HT1080 (cell line): Measurements from ENCODE around the gene ETS1. TPM values are rescaled to one million over a fixed set of nuclear protein-coding genes. Genes with fewer than 3 reads are reported as not detected.

Experiments used
- DNase-seq: peaks from one replicate; pipeline ENCODE4 v3.0.0-alpha.2; 2015; ENCODE audit warnings: low read depth
- total RNA-seq: library from RNA; depleted of rRNA; stranded (reverse); fragments of >200 nt; shearing (Covaris generic); gene quantifications from 2 replicates; pipeline ENCODE4 v1.2.3, GENCODE V29; 2014

Gene ETS1
- total RNA-seq, 1 experiment from 2014 or later = 78.8 TPM

GRCh38 chr11:128595775-128596174 is 8.4 kb upstream of the ETS1 start:
- DNase-seq = no peak

GRCh38 chr11:128595221-128595620 is 7.9 kb upstream of the ETS1 start:
- no peak for DNase-seq

DNA sequence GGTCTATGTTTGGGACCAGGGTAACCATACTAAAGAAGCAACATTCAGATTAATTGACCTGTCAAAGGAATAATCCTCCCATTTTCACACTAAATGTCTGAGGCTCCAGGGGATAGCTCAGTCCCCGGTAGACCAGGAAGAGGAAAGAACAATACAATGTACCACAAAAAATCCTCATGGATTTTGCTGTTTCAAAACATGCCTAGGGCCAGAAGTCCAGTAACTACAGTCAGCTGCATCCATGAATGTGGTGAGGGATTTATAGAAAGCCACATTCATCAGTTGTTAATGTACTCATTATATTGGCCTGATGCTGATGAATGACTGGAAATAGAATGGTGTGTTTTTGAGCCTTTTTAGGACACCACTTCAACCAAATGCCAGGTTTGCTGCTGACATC is 6.9 kb upstream of the ETS1 start:
- no peak for DNase-seq

DNA sequence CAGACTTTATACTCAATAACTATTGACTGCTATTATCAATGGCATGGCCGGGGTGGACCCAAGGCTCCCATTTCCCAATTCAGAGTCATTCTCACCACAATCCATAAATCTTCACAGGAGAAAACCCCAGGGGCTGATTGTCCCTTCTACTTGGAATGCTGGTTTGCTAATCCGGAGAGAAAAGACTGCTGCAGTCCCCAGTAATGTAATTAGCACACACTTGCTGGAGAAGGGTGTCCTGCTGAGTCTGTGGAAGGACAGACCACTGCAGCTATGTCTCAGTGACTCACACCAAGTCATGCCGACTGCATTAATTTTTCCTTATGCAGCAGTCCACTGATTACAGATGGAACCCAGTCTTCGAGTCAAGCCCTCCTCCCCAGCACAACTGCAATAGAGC is 5.9 kb upstream of the ETS1 start:
- peak; percentile 69 for DNase-seq

DNA sequence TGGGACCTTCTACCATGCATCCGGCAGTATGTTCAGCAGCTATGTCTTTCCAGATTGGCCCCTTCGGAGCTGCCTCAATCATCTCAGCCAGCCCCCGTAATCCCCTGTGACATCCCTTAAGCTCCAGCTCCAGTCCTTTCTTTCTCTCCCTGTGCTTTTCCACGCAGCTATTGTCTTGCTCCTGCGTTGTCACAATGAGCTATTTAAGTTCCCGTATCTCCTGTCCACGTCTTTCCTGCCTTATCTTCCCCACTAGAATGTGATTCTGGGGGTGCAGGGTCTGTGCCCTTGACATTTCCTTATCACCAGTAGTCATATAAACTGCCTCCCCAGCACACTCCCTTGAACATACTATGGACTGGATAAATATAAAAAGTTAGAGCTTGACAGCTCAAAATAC is 5.1 kb upstream of the ETS1 start:
- DNase-seq = no peak

DNA sequence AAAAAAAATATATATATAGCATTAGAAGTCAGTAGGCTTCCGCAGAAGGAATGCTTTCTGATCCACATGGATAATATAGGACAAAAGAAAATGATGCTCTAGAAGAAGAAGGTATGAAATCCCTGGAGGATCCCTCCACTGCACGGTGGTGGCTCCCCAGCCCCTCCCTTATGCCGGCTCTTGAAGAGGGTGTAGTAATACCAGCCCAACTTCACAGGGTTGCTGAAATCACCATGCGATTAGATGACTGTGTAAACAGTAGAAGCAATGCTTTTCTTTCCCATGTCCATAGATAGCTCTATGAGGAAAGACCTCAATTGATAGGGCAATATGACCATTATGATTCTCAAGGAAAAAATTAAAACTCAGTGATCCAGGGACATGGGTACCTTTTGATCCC is 3.2 kb upstream of the ETS1 start:
- no peak for DNase-seq

- DNase-seq = no peak
Measured at GRCh38 chr11:128589998-128590397, 2.6 kb upstream of the ETS1 start.

- DNase-seq = no peak
Measured at GRCh38 chr11:128588093-128588492, 735 bp upstream of the ETS1 start.

DNA sequence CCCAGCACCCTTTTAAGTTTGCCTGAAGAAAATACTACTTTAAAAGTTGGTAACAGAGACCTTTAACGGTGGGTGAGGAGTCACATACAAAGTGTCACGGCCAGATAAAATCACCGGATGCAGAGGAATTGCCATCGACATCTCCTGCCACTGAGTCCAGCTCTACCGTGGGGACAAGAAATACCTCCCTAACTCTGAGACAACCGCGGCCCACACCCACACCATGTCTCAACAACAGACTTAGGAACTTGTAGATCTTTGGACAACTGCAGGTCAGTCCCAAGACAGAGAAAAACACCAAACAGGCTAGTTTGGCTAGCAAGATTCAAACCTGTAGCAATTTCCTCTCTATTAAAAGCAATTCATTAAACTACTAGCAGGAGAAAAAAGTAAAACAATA is 669 bp downstream of the ETS1 start:
- DNase-seq = no peak

DNA sequence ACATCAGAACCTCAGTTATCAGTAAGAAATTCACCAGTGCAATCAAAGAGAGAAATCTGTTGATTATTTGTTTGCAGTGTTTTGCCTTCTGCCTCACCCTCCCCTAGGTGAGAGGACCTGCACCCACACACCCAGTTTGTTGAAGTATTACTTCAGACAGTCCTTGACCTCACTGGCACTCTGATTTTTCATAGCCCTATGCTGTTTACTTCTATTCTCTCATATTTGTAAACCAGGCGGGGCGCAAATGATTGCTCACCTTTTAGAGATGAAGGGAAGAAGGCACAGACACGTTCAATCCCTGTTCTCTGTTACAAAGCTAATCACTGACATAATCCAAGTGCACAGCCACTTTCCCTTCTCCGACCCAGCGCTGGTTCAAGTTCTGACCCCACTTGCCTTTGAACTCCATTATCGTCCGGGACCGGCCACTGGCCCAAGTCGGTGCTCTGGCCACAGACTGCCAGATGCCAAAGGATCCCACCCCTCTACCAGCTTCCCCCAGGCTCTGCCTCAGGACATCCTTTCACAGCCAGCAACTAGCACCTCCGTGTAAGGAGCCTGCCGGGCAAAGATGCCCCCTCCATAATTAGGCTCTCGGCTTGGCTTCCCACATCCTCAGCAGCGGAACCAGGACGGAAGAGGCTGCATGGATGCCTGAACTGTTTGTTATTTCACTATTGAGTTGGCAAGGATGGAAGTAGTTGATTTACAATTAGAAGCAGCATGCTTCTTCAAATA is 1.7 kb downstream of the ETS1 start:
- DNase-seq = no peak

DNA sequence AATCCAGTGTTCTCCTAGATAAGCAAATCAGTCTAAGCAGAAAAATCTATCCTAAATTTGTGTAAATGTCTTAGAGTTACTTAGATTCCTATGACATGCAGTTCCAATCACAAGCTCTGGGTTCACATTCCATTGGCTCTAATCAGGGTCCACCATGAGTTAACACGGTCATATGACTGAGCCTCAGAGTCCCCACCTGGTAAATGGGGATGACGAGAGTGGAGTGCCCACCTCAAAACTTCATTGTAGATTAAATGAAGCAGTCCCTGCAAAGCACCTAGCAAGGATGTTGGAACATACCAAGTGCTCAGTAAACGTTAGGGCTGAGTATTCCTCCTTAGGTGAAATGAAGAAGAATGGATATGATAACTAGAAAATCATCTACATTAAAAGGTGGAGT is 3.1 kb downstream of the ETS1 start:
- no peak for DNase-seq

GRCh38 chr11:128582496-128583366 is 4.6 kb downstream of the ETS1 start:
- peak; percentile 90 for DNase-seq

GRCh38 chr11:128581561-128582272 is 5.6 kb downstream of the ETS1 start:
- no peak for DNase-seq

GRCh38 chr11:128580612-128581011 is 6.7 kb downstream of the ETS1 start:
- no peak for DNase-seq

GRCh38 chr11:128579798-128580504 is 7.4 kb downstream of the ETS1 start:
- peak; percentile 70 for DNase-seq

DNA sequence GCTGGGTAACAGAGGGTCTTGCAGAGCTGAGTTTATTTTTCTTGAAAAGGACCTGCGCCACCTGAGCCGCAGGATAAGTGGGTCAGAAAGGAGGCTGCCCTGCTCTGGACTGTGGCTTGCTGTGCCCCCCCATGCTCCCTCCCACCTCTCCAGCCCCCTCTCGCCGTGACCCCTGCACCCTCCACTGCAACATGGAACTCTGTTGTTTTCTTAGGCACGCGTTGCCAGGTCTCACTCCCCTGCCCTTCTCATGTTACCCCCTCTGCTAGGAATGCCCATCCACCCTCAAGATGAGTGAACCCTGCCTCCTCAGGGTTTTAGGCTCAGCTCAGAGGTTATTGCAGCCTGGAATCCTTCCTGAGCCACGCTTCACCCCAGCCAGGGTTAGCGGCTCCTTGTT is 10.8 kb downstream of the ETS1 start:
- no peak for DNase-seq

DNA sequence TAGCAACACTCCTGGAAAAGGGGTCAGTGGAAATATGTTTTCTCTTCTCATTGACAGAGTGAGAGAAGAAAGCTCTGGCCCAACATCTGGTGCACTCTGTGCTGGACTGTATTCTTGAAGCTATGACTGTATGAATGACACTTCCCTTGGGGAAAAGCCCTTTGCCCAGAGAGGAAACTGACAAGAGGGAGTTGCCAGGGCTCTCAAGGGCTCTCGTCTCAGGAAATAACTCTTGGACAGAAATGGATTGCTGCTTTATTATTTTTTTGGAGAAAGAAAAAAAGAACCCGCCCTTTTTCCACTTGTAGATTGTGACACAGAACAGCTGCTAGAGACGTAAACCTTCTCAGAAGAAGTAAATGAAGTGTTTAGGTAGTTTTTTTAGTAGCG is 11.4 kb downstream of the ETS1 start:
- peak; percentile 41 for DNase-seq

DNA sequence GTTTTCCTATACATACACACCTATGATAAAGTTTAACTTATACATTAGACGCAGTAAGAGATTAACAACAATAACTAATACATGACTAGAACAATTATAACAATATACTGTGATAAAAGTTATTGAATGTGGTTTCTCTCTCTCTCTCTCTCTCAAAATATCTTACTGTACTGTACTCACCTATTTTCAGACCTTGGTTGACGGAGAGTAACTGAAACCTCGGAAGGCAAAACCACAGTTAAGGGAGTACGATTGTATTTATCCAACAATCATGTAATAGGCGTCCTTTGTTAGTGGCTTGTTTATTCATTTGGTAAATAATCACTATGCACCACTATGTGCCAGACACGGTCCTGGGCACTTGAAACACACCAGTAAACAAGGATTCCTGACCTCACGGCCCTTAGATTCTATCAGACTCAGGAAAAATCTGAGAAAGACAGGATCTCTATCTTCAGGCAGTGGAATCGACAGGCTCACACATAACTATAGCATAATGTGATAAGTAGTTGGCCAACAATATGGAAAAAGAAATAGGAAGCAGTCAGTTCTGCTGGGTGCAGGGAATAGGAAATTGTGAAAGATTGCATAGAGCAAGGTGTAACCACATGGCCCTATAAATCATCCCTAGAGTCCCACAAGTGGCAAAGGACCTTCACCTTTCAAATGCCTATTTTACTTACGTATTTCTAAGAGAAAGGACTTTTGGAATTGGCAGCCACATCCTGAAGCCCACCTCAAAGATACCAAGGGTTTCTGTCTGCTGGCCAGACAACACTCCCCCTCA is 12.0 kb downstream of the ETS1 start:
- DNase-seq = no peak

- peak; percentile 54 for DNase-seq
Measured at GRCh38 chr11:128574576-128575011, 12.8 kb downstream of the ETS1 start.

- no peak for DNase-seq
Measured at GRCh38 chr11:128573638-128574037, 13.7 kb downstream of the ETS1 start.

GRCh38 chr11:128572965-128573364 is 14.4 kb downstream of the ETS1 start:
- DNase-seq = no peak
